BJ (cell line): ENCODE results near the gene MYO18B. TPM values are rescaled to one million over a fixed set of nuclear protein-coding genes. Genes with fewer than 3 reads are reported as not detected.

ENCODE experiments used
- CTCF ChIA-PET: fragments of 350-600 bp; formaldehyde crosslinking; extraction: SDS; loops from one replicate; lab custom pipeline; 2021; ENCODE audit warnings: antibody characterized with exemption, inconsistent platforms; lab: Yijun Ruan, JAX
- POLR2A ChIA-PET: fragments of 300-600 bp; sonication (Branson Sonifier 250); formaldehyde crosslinking; extraction: SDS; loops from one replicate; lab custom pipeline; 2021; ENCODE audit warnings: antibody characterized with exemption; lab: Charles Lee
- DNase-seq: peaks from one replicate; pipeline ENCODE4 v3.0.0-alpha.2; 2011; ENCODE audit warnings: low read depth
- H3K27me3 ChIP-seq: 2 replicates; pipeline ENCODE4 v1.6.0; 2011; ENCODE audit warnings: low read length; ENCODE audit not compliant: control insufficient read depth, insufficient read depth
- H3K36me3 ChIP-seq: 2 replicates; pipeline ENCODE4 v1.5.1; 2011; ENCODE audit warnings: low read length; ENCODE audit not compliant: control insufficient read depth, insufficient read depth
- H3K4me3 ChIP-seq: 2 replicates; pipeline ENCODE4 v1.5.1; 2011; ENCODE audit warnings: low read depth, mild to moderate bottlenecking, control low read depth, low read length
- CTCF ChIP-seq: IDR thresholded peaks from 2 replicates; pipeline ENCODE4 v1.5.1; 2011; ENCODE audit warnings: low read depth, mild to moderate bottlenecking, control low read depth, inconsistent platforms, low read length, moderate library complexity; ENCODE audit not compliant: insufficient read depth
- polyA plus RNA-seq: library from polyadenylated mRNA; depleted of rRNA; stranded (reverse); fragments of >200 nt; gene quantifications from 2 replicates; pipeline ENCODE4 v1.2.3, GENCODE V29; 2011

Gene MYO18B
- polyA plus RNA-seq, 1 experiment: not detected

- Histone ChIP-seq H3K27me3 (no peaks in the 10 kb centered on the region), H3K36me3 (no peaks in the 10 kb centered on the region), H3K4me3 (no peak overlapping the region)
- ChIA-PET POLR2A (no interaction called here), CTCF (no interaction called here)
- DNase-seq: no peak
- TF ChIP-seq CTCF: no peak
Observed at GRCh38 chr22:26055693-26056092, 313.7 kb downstream of the MYO18B start.

- Histone ChIP-seq H3K27me3 (no peaks in the 10 kb centered on the region), H3K4me3 (no peak overlapping the region), H3K36me3 (no peaks in the 10 kb centered on the region)
- TF ChIP-seq CTCF: no peak
- no peak for DNase-seq
- ChIA-PET CTCF (no interaction called here), POLR2A (no interaction called here)
Observed at GRCh38 chr22:26056455-26057200, 314.6 kb downstream of the MYO18B start.

GRCh38 chr22:26057731-26058130, 315.7 kb downstream of the MYO18B start:
- ChIA-PET POLR2A (no interaction called here), CTCF (no interaction called here)
- Histone ChIP-seq H3K4me3 (no peak overlapping the region), H3K27me3 (no peaks in the 10 kb centered on the region), H3K36me3 (no peaks in the 10 kb centered on the region)
- no peak for TF ChIP-seq CTCF
- no peak for DNase-seq

GRCh38 chr22:26064048-26064447, 322.1 kb downstream of the MYO18B start:
- Histone ChIP-seq H3K36me3 (no peaks in the 10 kb centered on the region), H3K4me3 (no peak overlapping the region), H3K27me3 (no peaks in the 10 kb centered on the region)
- TF ChIP-seq CTCF: no peak
- DNase-seq: no peak
- ChIA-PET CTCF (no interaction called here), POLR2A (no interaction called here)

- H3K4me3 ChIP-seq: no peak overlapping the region
- DNase-seq: no peak
- no peaks in the 10 kb centered on the region for H3K27me3 ChIP-seq
- no peak for TF ChIP-seq CTCF
- POLR2A ChIA-PET: no interaction called here
- CTCF ChIA-PET: no interaction called here
- no peaks in the 10 kb centered on the region for H3K36me3 ChIP-seq
Observed at GRCh38 chr22:26065847-26066246, 323.9 kb downstream of the MYO18B start.
